C4-2B (cell line): ENCODE measurements around the gene MAP3K7.

ENCODE experiments used
- H3K27ac ChIP-seq: fragments of 450-650 bp; 2 replicates; pipeline ENCODE4 v1.5.1; 2017
- CTCF ChIP-seq: fragments of 450-650 bp; conservative IDR thresholded peaks from 2 replicates; pipeline ENCODE4 v1.5.1; 2017; ENCODE audit warnings: mild to moderate bottlenecking
- ZFX ChIP-seq: fragments of 450-650 bp; IDR thresholded peaks from 2 replicates; pipeline ENCODE4 v1.6.1; 2017

Gene MAP3K7

DNA sequence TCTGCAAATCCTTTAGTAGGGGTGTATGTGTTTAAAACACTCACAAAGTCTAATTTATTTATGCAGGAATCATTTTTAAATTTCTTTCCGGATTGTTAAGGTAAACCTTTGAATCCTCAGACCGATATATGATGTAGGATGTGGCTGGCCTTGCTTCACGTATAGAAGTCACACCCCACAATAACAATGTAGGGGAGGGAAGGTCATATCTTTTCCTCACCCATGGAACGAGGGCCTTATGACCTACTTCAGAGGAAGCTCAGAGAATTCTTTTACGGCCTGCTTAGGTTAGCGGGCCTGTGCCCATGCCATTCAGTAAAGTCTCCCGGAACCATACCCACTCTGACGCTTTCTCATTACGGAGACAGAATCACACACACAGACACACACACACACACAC is 102.9 kb downstream of the MAP3K7 start:
- no peak overlapping the region for H3K27ac ChIP-seq
- TF ChIP-seq CTCF, result no peak
- no peak for TF ChIP-seq ZFX

DNA sequence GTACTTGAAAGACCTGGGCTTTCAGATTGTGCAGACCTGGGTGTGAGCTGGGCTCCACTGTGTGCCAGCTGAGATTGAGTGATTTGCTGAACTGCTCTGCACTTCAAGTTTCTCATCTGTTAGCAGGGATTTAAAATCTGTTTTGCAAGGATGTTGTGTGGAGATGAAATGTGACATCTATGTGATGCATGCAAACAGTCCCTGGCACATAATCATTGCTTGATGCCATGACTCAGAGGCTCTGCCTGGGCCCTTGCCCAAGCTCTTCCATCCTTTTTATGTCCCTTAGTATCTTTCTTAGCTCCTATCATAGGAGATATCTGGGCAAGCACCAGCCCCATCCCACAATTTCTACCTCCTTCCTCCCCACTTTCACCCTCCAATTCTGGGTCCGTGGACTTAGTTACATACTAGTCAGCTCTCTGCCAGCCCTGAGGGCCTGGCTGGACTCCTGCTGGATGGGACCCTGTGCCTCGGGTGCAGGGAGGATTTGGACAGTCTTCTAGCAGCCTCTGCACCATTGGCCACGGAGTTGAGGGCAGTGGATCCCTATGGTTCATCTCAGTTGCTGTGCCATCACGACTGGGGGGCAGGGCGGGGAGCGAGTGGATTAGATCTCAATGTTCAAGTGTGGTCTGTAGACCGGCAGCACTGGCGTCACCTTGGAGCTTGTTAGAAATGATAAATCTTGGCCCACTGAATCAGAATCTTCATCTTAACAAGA is 103.6 kb downstream of the MAP3K7 start:
- no peak for TF ChIP-seq CTCF
- no peak for TF ChIP-seq ZFX
- no peak overlapping the region for H3K27ac ChIP-seq

DNA sequence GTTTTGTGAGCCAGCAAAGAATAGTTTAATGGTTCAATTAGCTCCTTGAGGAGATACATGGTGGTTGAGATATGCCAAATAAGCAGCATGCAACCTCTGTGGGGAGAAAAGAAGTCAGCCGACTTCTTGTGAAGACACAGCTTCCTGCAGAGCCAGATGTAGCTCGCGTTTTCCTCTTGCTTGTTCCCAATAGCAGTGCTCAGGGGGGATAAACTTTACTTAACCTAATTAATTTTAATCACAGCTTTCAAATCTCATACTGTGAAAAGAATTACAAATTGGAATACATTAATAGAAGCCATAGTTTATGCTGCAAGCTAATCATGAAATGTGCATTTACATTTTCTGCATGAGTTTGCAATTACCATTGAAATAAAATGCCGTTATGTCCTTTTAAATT is 106.2 kb downstream of the MAP3K7 start:
- no peak overlapping the region for H3K27ac ChIP-seq
- no peak for TF ChIP-seq ZFX
- TF ChIP-seq CTCF, result no peak

GRCh38 chr6:90479603-90479926 is 107.3 kb downstream of the MAP3K7 start:
- no peak overlapping the region for H3K27ac ChIP-seq
- peak; percentile 18 for TF ChIP-seq CTCF
- TF ChIP-seq ZFX, result no peak

- TF ChIP-seq CTCF (peak; percentile 50), ZFX (no peak)
- H3K27ac ChIP-seq, result no peak overlapping the region
These were observed 107.9 kb downstream of the MAP3K7 start for GRCh38 chr6:90478789-90479602.

DNA sequence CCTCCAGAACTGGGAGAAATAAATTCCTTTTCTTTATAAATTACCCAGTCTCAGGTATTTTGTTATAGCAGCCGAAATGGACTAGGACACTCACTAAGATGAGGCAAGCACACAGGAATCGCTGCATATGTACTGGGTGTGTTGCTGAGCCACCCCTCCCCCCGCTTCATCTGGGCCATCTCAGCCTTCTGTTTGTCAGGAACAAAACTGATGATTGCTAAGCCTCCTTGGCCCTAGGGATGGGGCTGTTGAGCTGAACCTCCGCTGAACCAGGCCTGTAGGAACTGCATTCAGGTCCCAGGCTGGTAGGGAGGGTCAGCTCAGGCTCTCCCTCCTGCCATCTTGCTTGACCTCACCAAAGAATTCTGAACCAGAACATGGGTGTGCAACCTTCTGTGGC is 108.6 kb downstream of the MAP3K7 start:
- no peak overlapping the region for H3K27ac ChIP-seq
- TF ChIP-seq ZFX (no peak), CTCF (no peak)

GRCh38 chr6:90477366-90477765 is 109.5 kb downstream of the MAP3K7 start:
- no peak for TF ChIP-seq CTCF
- no peak for TF ChIP-seq ZFX
- no peak overlapping the region for H3K27ac ChIP-seq
